ENCODE results near the gene PPFIA2.

Gene PPFIA2

GRCh38 chr12:81759190-81760051, at the start of gene PPFIA2:
PPFIA2 (minus strand) TSS chr12:81759350.
- no peak for DNase-seq

- no peak for DNase-seq
Measured at GRCh38 chr12:81800298-81801148, 41.4 kb upstream of the PPFIA2 start.

GRCh38 chr12:81798294-81798693, 39.1 kb upstream of the PPFIA2 start:
- no peak for DNase-seq

- no peak for DNase-seq
Measured at GRCh38 chr12:81797100-81797499, 38.0 kb upstream of the PPFIA2 start.

- DNase-seq = no peak
Measured at GRCh38 chr12:81792666-81793065, 33.5 kb upstream of the PPFIA2 start.

- DNase-seq = no peak
Measured at GRCh38 chr12:81779216-81779615, 20.1 kb upstream of the PPFIA2 start.

- no peak for DNase-seq
Measured at GRCh38 chr12:81778719-81779118, 19.6 kb upstream of the PPFIA2 start.

GRCh38 chr12:81758421-81759189, 545 bp downstream of the PPFIA2 start:
- no peak for DNase-seq

GRCh38 chr12:81757731-81758365, 1.3 kb downstream of the PPFIA2 start:
- no peak for DNase-seq

GRCh38 chr12:81729781-81730180, 29.4 kb downstream of the PPFIA2 start:
- DNase-seq = no peak

- no peak for DNase-seq
Measured at GRCh38 chr12:81727391-81727790, 31.8 kb downstream of the PPFIA2 start.

- DNase-seq = no peak
Measured at GRCh38 chr12:81726634-81727033, 32.5 kb downstream of the PPFIA2 start.

GRCh38 chr12:81723361-81723760, 35.8 kb downstream of the PPFIA2 start:
- no peak for DNase-seq

GRCh38 chr12:81722004-81722403, 37.1 kb downstream of the PPFIA2 start:
- no peak for DNase-seq

GRCh38 chr12:81718616-81719015, 40.5 kb downstream of the PPFIA2 start:
- no peak for DNase-seq

GRCh38 chr12:81712536-81712935, 46.6 kb downstream of the PPFIA2 start:
- DNase-seq = no peak

- no peak for DNase-seq
Measured at GRCh38 chr12:81705586-81705985, 53.6 kb downstream of the PPFIA2 start.

- no peak for DNase-seq
Measured at GRCh38 chr12:81699551-81699950, 59.6 kb downstream of the PPFIA2 start.

GRCh38 chr12:81692008-81692407, 67.1 kb downstream of the PPFIA2 start:
- no peak for DNase-seq

- no peak for DNase-seq
Measured at GRCh38 chr12:81683881-81684280, 75.3 kb downstream of the PPFIA2 start.

GRCh38 chr12:81679614-81680013, 79.5 kb downstream of the PPFIA2 start:
- DNase-seq = no peak

- DNase-seq = no peak
Measured at GRCh38 chr12:81670759-81671158, 88.4 kb downstream of the PPFIA2 start.

- no peak for DNase-seq
Measured at GRCh38 chr12:81668475-81668874, 90.7 kb downstream of the PPFIA2 start.
